GM18520 (cell line): ENCODE measurements around the gene RAB26.
"Not testable (repeated sequence)": the region's sequence is repeated elsewhere in the genome, so short reads cannot be mapped to it uniquely, and the experiment has no call there.

ENCODE experiments used
- ATAC-seq: cut with Tn5 transposase; IDR thresholded peaks from one replicate; pipeline ENCODE4 v1.9.1; 2021; ENCODE audit not compliant: unreplicated experiment

Gene RAB26

GRCh38 chr16:2116428-2116827 is 32.0 kb upstream of the RAB26 start:
- ATAC-seq, result not testable (repeated sequence)

- not testable (repeated sequence) for ATAC-seq
These were observed 31.1 kb upstream of the RAB26 start for GRCh38 chr16:2117341-2117740.

- ATAC-seq, result not testable (repeated sequence)
These were observed 30.3 kb upstream of the RAB26 start for GRCh38 chr16:2117960-2118722.

GRCh38 chr16:2121325-2121724 is 27.1 kb upstream of the RAB26 start:
- ATAC-seq, result not testable (repeated sequence)

- no peak for ATAC-seq
These were observed 26.6 kb upstream of the RAB26 start for GRCh38 chr16:2121853-2122252.

- ATAC-seq, result no peak
These were observed 26.0 kb upstream of the RAB26 start for GRCh38 chr16:2122429-2122828.

- not testable (repeated sequence) for ATAC-seq
These were observed 25.3 kb upstream of the RAB26 start for GRCh38 chr16:2122934-2123683.

GRCh38 chr16:2123706-2124376 is 24.6 kb upstream of the RAB26 start:
- ATAC-seq, result not testable (repeated sequence)

GRCh38 chr16:2124377-2124693 is 24.1 kb upstream of the RAB26 start:
- not testable (repeated sequence) for ATAC-seq

- not testable (repeated sequence) for ATAC-seq
These were observed 23.6 kb upstream of the RAB26 start for GRCh38 chr16:2124694-2125444.

GRCh38 chr16:2125609-2126008 is 22.8 kb upstream of the RAB26 start:
- not testable (repeated sequence) for ATAC-seq

- ATAC-seq, result not testable (repeated sequence)
These were observed 22.2 kb upstream of the RAB26 start for GRCh38 chr16:2126161-2126743.

GRCh38 chr16:2126928-2127556 is 21.4 kb upstream of the RAB26 start:
- ATAC-seq, result not testable (repeated sequence)

GRCh38 chr16:2127630-2128280 is 20.7 kb upstream of the RAB26 start:
- ATAC-seq, result not testable (repeated sequence)

GRCh38 chr16:2129251-2129650 is 19.2 kb upstream of the RAB26 start:
- not testable (repeated sequence) for ATAC-seq

- not testable (repeated sequence) for ATAC-seq
These were observed 18.5 kb upstream of the RAB26 start for GRCh38 chr16:2129890-2130447.

- ATAC-seq, result not testable (repeated sequence)
These were observed 14.6 kb upstream of the RAB26 start for GRCh38 chr16:2133797-2134196.

- not testable (repeated sequence) for ATAC-seq
These were observed 13.4 kb upstream of the RAB26 start for GRCh38 chr16:2135071-2135470.

GRCh38 chr16:2135770-2136490 is 12.5 kb upstream of the RAB26 start, which contains the start of gene PKD1:
Gene PKD1 (minus strand): TSS chr16:2135898. CDS start chr16:2135689, 209 bp downstream.
- ATAC-seq, result not testable (repeated sequence)
